ENCODE data around the gene MAPK8.

The MAPK8 gene

GRCh38 chr10:48282829-48283228, 23.6 kb upstream of the MAPK8 start:
- H3K4me3 ChIP-seq (ENCODE audit: low read depth, low read length), result no peak overlapping the region
- no peaks in the 10 kb centered on the region for H3K9me3 ChIP-seq
- no peaks in the 10 kb centered on the region for H3K4me1 ChIP-seq

GRCh38 chr10:48284002-48284546, 22.4 kb upstream of the MAPK8 start:
- no peak for DNase-seq

More at GRCh38 chr10:48282829-48283228, 23.6 kb upstream of the MAPK8 start:
- TF ChIP-seq CTCF (IDR thresholded peaks at IDR 0.05; ENCODE audit: low read depth, low read length), result no peak
- H3K36me3 ChIP-seq, result no peaks in the 10 kb centered on the region
- H3K27me3 ChIP-seq, result no peaks in the 10 kb centered on the region
- DNase-seq, result no peak

GRCh38 chr10:48284811-48285210, 21.7 kb upstream of the MAPK8 start:
- no peak for DNase-seq
- H3K4me1 ChIP-seq, result no peaks in the 10 kb centered on the region
- no peaks in the 10 kb centered on the region for H3K27me3 ChIP-seq

More at GRCh38 chr10:48284002-48284546, 22.4 kb upstream of the MAPK8 start:
- Histone ChIP-seq H3K4me3 (ENCODE audit: low read depth, low read length) (no peak overlapping the region), H3K4me1 (no peaks in the 10 kb centered on the region), H3K36me3 (no peaks in the 10 kb centered on the region), H3K9me3 (no peaks in the 10 kb centered on the region), H3K27me3 (no peaks in the 10 kb centered on the region)
- TF ChIP-seq CTCF (IDR thresholded peaks at IDR 0.05; ENCODE audit: low read depth, low read length), result no peak

GRCh38 chr10:48285710-48286109, 20.8 kb upstream of the MAPK8 start:
- Histone ChIP-seq H3K27me3 (no peaks in the 10 kb centered on the region), H3K36me3 (no peaks in the 10 kb centered on the region), H3K9me3 (no peaks in the 10 kb centered on the region), H3K4me3 (ENCODE audit: low read depth, low read length) (no peak overlapping the region), H3K4me1 (no peaks in the 10 kb centered on the region)
- TF ChIP-seq CTCF (IDR thresholded peaks at IDR 0.05; ENCODE audit: low read depth, low read length), result no peak
- DNase-seq, result no peak

More at GRCh38 chr10:48284811-48285210, 21.7 kb upstream of the MAPK8 start:
- Histone ChIP-seq H3K4me3 (ENCODE audit: low read depth, low read length) (no peak overlapping the region), H3K36me3 (no peaks in the 10 kb centered on the region), H3K9me3 (no peaks in the 10 kb centered on the region)
- TF ChIP-seq CTCF (IDR thresholded peaks at IDR 0.05; ENCODE audit: low read depth, low read length), result no peak

GRCh38 chr10:48286356-48286755, 20.1 kb upstream of the MAPK8 start:
- DNase-seq, result no peak
- H3K9me3 ChIP-seq, result no peaks in the 10 kb centered on the region
- no peaks in the 10 kb centered on the region for H3K27me3 ChIP-seq
- no peaks in the 10 kb centered on the region for H3K4me1 ChIP-seq
- no peaks in the 10 kb centered on the region for H3K36me3 ChIP-seq
- no peak for TF ChIP-seq CTCF (IDR thresholded peaks at IDR 0.05; ENCODE audit: low read depth, low read length)
- no peak overlapping the region for H3K4me3 ChIP-seq (ENCODE audit: low read depth, low read length)

GRCh38 chr10:48287417-48288391, 18.8 kb upstream of the MAPK8 start:
- DNase-seq, result no peak
- no peak overlapping the region for H3K4me3 ChIP-seq (ENCODE audit: low read depth, low read length)
- no peaks in the 10 kb centered on the region for H3K36me3 ChIP-seq
- H3K4me1 ChIP-seq, result no peaks in the 10 kb centered on the region
- no peaks in the 10 kb centered on the region for H3K27me3 ChIP-seq
- H3K9me3 ChIP-seq, result no peaks in the 10 kb centered on the region
- no peak for TF ChIP-seq CTCF (IDR thresholded peaks at IDR 0.05; ENCODE audit: low read depth, low read length)

Data from BE2C (cell line).